NCI-H82 (cell line): ENCODE data around the gene NCBP2L.

Experiments used
- DNase-seq: peaks from one replicate; lab custom pipeline; 2025; lab: John Stamatoyannopoulos, UW

NCBP2L gene

DNA sequence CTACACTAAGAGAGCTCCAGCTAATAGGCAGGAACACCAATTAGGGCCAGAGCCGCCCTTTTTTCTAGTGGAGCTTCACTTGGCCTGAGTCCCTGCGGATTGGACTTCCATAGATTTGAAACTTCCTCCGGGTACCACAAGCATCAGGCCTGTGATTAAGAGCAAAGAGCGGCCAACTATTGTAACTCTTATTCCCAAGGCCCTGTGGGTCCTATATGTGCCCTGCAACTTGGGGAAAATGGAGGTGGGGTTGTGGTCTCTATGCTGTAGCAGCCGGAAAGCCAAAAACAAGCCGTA, at the start of gene NCBP2L:
Gene NCBP2L (plus strand): TSS at position 198 of the 297 bp plus-strand sequence. CDS start 16,488 bp downstream, outside the sequence.
- no peak for DNase-seq

DNA sequence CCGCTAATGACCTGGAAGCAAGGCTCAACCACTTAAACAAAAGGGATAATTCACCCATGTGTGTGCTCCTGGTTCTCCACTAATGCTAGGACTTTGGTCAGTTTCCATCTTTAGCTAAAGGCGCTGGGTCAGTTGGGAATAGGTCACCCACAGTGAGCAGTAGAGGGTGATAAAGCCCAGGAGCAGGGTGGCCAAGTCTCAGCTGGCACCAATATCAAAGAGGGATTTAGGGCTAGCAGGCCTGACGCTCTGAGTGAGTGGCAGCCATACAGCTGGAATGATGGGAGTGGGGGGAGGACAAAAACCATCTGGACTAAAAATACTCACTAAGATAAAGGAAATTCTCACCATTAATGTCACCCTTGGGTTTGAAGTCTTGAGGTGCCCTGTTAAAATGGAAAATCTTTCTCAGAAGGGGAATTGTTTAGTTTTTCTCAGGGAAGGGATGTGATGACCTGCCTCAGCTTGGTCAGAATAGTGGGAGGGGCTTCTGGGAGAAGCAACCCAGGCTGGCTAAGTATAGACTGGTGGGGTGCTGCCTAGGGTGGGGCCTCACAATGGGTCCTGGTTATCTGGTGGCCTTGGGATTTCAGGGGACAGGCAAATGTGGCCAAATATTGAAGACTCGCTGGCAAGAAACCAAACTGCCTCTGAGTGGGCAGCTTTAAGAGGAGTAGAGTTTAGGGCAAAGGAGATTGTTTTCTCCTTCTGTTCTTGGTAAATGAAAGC, 49.0 kb upstream of the NCBP2L start:
- peak; percentile 6 for DNase-seq

DNA sequence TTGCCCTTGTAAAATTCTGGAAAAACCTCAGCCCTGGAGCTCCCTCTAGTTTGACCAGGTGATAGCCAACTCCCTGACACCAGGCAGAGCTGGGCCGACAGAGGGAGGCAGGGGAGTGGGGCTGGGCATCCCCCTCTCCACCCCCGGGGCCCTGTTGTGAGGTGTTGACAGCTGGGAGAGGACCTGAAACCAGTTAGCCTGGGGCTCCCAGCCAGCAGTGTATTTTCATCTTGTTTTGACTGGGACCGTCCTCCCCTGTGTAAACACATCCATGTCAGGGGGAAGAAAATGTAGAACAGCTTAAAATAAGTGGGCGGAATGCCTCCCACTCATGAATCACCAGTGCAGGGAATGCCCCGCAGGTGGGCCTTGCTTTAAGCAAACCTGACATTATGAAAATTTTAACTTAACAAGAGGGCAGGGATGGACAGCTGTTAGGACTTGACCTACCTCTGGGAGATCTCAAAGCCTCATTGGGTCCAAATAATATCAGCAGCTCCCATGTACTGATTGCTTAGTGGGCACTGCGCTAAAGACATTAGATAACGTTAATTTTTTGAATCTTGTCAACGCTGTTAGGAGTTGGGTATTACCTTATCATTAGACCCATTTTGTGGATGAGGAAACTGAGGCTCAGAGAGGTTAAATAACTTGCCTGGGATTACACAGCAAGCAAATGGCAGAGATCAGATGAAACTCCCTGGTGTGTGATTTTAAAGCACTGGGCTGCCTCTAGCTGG, 47.8 kb upstream of the NCBP2L start:
- peak; percentile 11 for DNase-seq

- no peak for DNase-seq
Measured at GRCh38 chrX:107730298-107730655, 47.3 kb upstream of the NCBP2L start.

- no peak for DNase-seq
Measured at GRCh38 chrX:107730991-107731766, 46.4 kb upstream of the NCBP2L start.

DNA sequence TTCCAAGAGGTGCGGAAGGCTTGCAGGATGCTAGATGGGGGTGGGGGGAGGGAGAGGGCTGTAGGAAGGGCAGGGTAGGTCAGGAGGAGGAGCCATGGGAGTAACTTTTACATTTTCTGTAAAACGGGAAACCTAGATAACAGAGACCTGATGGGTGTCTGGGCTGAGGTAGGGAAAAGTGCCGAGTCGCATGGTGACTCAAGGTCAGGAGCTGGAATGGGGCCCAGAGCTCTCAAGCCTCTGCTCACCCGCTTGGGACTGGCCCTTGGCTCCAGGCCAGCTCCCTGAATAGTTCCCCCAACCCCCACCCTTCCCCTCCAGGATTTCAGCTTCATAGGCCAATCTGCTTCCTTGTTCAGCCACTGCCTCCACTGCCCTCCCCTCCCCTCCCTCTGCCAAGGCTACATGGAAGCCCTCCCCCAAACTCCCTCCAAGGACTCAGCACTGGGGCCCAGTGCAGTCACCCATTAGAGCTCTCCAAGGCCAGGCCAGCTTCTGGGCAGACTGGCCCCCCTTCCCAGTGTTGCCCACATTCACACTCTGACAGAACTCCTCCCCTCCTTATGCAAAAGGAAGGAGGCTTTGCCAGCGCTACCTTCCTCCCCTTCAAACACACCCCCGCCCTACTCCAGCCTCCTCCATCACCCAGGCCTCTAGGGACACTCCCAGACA, 45.6 kb upstream of the NCBP2L start:
- DNase-seq = peak; percentile 85

GRCh38 chrX:107733686-107734085, 43.8 kb upstream of the NCBP2L start:
- no peak for DNase-seq

DNA sequence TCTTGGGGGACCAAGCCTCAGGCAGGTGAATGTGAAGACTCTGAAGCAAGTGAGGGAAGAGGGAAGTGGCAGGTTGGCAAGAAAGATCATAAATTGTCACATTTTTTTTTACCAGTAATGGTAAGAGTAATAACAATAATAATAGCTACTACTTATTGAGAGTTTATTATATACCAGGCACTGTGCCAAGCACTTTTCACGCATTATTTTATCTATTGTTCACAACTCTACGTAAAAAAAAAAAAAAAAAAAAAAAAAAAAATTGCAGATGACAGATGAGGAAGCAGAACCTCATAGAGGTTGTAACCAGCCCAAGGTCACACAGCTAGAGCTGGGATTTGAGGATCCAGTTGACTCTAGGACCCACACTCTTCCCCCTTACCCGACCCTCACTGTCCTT, 42.9 kb upstream of the NCBP2L start:
- DNase-seq = no peak

GRCh38 chrX:107736781-107737531, 40.6 kb upstream of the NCBP2L start:
- DNase-seq = no peak

- DNase-seq = no peak
Measured at GRCh38 chrX:107738272-107738671, 39.3 kb upstream of the NCBP2L start.

- no peak for DNase-seq
Measured at GRCh38 chrX:107738768-107739167, 38.8 kb upstream of the NCBP2L start.

DNA sequence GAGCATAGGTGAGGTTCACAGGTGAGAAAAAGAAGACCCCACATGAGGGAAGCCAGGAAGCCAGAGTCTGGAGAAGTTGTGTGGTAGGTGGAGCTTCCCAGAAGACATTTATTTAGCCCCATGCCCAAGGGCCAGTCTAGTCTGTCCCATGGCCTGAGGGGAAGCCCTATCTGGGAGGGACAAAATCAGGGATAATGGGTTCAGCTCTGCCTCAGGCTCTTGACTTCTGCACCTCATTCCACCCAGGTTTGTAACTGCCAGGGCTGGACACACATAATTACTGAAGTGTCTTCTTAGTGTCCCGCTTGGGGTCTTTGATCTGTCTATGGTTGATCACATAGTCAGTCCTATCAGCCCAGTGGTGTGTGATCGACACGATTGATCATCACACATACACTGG, 38.0 kb upstream of the NCBP2L start:
- no peak for DNase-seq

- no peak for DNase-seq
Measured at GRCh38 chrX:107741404-107741790, 36.1 kb upstream of the NCBP2L start.

DNA sequence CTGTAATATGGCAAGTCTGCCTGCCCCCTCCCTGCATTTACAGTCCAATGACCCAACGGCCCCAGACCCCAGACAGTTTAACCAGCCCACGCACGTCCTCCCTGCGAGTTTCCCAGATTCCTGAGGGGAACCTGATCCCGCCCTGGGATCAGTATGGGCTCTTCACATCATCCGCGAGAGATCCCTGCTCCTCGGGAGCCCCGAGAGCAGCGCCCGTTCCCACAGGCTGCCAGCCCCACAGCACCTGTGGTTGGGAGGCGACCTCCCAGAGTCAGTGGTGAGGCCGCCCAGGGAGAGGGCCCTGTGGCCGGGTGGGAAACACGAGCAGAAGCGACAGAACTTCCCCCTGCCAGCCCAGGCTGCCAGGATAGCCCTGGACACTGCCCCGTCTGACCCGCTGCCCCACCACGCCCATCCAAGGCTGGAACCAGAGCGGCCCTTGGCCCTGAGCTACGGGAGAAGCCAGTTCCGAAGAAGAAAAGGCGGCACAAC, 34.8 kb upstream of the NCBP2L start:
- no peak for DNase-seq

DNA sequence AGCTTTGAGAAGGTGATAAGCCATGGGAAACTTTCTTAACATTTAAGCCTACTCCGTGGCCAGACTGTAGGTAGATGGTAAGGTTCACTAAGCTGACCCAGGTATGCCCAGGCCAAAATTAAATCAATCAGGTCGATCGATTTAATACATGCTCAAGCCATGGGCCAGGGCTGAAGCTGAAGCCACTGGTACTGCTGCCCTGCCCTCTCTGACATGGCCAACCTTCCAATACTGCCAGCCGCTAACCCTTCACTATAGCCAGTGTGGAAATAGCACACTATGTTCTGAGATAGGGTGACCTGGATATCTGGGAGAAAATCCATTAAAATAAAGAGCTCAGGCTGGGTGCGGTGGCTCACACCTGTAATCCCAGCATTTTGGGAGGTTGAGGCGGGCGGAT, 33.5 kb upstream of the NCBP2L start:
- DNase-seq = no peak

DNA sequence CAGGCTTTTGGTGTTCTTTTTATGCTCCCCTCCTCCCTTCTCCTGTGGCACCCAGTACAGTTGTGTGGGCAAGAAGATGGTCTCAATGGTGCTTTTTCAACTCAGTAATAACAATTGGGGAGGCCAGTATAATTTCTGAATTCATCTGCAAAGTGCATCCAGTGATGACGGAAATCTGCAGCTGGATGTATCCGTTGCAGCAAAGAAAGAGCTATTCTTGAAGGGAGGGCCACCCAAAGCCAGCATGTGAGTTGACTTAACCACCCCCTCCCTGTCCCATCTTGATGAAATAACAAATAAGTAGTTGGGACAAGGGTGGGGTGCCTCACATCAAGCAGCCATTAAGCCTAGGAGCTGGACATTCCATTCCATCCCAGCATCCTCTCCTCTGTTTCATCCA, 32.7 kb upstream of the NCBP2L start:
- DNase-seq = no peak

DNA sequence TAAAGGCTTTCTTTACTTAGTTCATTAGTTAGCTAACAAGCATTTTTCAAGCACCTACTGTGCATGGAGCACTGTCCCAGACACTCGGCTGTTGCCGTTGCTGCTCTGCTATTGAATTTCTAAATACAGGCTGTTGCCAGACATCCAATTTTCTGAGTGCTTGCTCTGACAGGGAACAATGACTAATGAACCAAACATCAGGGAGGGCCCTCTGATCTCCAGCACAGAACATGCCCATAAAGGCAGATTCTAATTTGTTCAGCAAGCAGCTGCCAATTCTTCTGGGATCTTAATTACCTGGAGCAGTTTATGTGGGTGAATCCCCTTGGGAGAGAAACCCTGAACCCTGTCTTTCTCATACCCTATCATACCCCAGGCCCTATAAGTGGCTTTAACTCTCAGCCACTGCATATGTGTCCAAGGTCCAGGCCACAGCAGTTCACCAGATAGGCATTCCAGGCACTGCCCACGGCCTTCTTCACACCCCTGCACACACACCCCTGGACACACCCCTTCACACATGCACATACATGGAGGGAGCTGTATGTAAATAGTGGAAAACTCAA, 29.9 kb upstream of the NCBP2L start:
- DNase-seq = peak; percentile 2

GRCh38 chrX:107748506-107748905, 29.0 kb upstream of the NCBP2L start:
- DNase-seq = no peak

DNA sequence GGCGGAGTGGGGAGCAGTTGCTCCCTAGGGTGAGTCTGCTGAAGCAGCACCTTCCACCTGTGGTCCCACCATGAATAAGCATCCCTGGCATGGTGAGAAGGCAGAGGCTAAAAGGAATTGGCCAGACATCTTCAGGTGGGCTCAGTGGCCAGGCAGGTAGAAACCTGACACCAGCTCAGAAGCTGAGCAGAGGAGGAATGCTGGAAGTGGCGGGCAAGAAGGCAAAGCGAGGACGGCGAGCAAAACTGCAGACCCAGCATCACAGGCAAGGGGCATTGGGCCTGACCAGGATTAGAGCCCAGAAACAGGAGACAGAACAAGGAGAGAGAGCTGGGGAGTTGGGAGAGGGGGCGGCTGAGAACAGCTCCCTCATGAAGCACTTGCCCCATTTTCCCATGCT, 27.3 kb upstream of the NCBP2L start:
- no peak for DNase-seq

- DNase-seq = no peak
Measured at GRCh38 chrX:107750861-107751445, 26.6 kb upstream of the NCBP2L start.

DNA sequence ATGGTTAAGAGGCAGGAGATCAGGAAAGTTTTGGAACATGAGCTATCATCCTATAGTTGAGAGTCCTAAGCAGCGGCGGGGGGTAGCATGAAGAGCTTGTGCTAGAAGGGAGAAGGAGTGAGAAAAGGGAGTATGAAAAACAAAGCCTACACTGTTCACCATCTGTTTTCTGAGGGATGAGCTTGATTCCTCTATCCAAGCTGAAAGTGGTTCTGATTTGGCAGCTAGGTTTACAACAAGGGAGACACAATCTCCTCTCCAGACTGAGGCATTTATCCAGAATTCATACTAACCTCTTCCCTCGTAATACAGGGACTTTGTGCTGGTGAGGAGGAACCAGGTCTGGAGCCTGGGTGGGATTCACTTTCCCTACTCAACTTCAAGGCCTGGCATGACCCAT, 25.5 kb upstream of the NCBP2L start:
- no peak for DNase-seq
